HepG2 (cell line): ENCODE measurements around the gene PPP2R5E. TPM values are rescaled to one million over a fixed set of nuclear protein-coding genes. Genes with fewer than 3 reads are reported as not detected.

Experiments used
- ATAC-seq: fragments of 200-7000 bp; cut with Tn5 transposase; 3 replicates; pipeline ENCODE4 v1.9.1; 2020; ENCODE audit warnings: mild to moderate bottlenecking, moderate library complexity
- BruUV-seq: library from RNA; stranded (reverse); fragments of 400-500 nt; replicated peaks from 2 replicates; lab custom pipeline; 2021; lab: Mats Ljungman, UMichigan
- CTCF ChIA-PET: fragments of 300-600 bp; formaldehyde crosslinking; extraction: SDS; loops from one replicate; lab custom pipeline; 2021; ENCODE audit warnings: low total read pairs, inconsistent platforms, low intra/inter-chr PET ratio; lab: Yijun Ruan, JAX
- POLR2A ChIA-PET: fragments of 350-600 bp; sonication (Branson Sonifier 250); formaldehyde crosslinking; loops from one replicate; lab custom pipeline; 2020; ENCODE audit warnings: antibody characterized with exemption, inconsistent platforms; lab: Yijun Ruan, JAX
- DNase-seq: peaks from one replicate; pipeline ENCODE4 v3.0.0-alpha.2; 2015; ENCODE audit warnings: low spot score
- FAIRE-seq: peaks from 3 replicates; lab custom pipeline; 2011; peaks lifted over from hg19 to GRCh38; lab: Jason Lieb, UNC
- H2AFZ ChIP-seq: one replicate; pipeline ENCODE4 v1.6.1; 2011; ENCODE audit warnings: low read length, inconsistent platforms
- H3K27ac ChIP-seq: fragments of 300-600 bp; 3 replicates; pipeline ENCODE4 v1.8.0; 2011; ENCODE audit warnings: mixed run types, mild to moderate bottlenecking, mixed read lengths, low read length, inconsistent platforms; ENCODE audit not compliant: insufficient read depth; ENCODE audit errors: extremely low read length
- H3K27me3 ChIP-seq, 2 experiments: fragments of 200-600 bp in 1 of 2; 2 replicates in 1 of 2; 3 replicates in 1 of 2; pipeline versions ENCODE4 v1.6.0 to v1.8.0; 2011; ENCODE audit warnings: low read length in 2 of 2, mild to moderate bottlenecking in 2 of 2, moderate library complexity in 2 of 2, inconsistent platforms in 1 of 2; ENCODE audit not compliant: insufficient read depth in 2 of 2, control insufficient read depth in 1 of 2
- H3K36me3 ChIP-seq, 2 experiments: fragments of 200-600 bp in 1 of 2; replicated peaks in 1 of 2; 2 replicates in 1 of 2; 3 replicates in 1 of 2; pipeline versions ENCODE4 v1.5.1 to v1.8.0; 2011; ENCODE audit warnings: low read length in 2 of 2, inconsistent platforms in 1 of 2; ENCODE audit not compliant: insufficient read depth in 2 of 2, control insufficient read depth in 1 of 2
- H3K4me1 ChIP-seq: 2 replicates; pipeline ENCODE4 v1.5.1; 2012; ENCODE audit warnings: low read length, inconsistent platforms; ENCODE audit not compliant: insufficient read depth
- H3K4me2 ChIP-seq: 2 replicates; pipeline ENCODE4 v1.6.0; 2011; ENCODE audit warnings: low read depth, low read length, inconsistent platforms
- H3K4me3 ChIP-seq, 3 experiments: fragments of 200-600 bp in 1 of 3; sonication (generic), shearing (Covaris generic) in 1 of 3; replicated peaks in 1 of 3; 2 replicates each; pipeline ENCODE4 v1.5.1; 2011 to 2016; ENCODE audit warnings: low read length in 3 of 3, inconsistent platforms in 2 of 3, low read depth in 2 of 3, mild to moderate bottlenecking in 2 of 3, control low read depth in 1 of 3, mixed read lengths in 1 of 3; ENCODE audit not compliant: insufficient read depth in 1 of 3
- H3K79me2 ChIP-seq: one replicate; pipeline ENCODE4 v1.6.1; 2011; ENCODE audit warnings: low read length, inconsistent platforms; ENCODE audit not compliant: insufficient read depth
- H3K9ac ChIP-seq: 2 replicates; pipeline ENCODE4 v1.6.0; 2011; ENCODE audit warnings: mild to moderate bottlenecking, low read depth, low read length, inconsistent platforms; ENCODE audit not compliant: insufficient read depth
- H3K9me3 ChIP-seq: 2 replicates; pipeline ENCODE4 v1.5.1; 2012; ENCODE audit warnings: mild to moderate bottlenecking, low read length
- H4K20me1 ChIP-seq: 2 replicates; pipeline ENCODE4 v1.6.0; 2011; ENCODE audit warnings: inconsistent platforms, mild to moderate bottlenecking, low read length, moderate library complexity; ENCODE audit not compliant: insufficient read depth
- ARHGAP35 ChIP-seq: sonication (generic); formaldehyde crosslinking; IDR thresholded peaks from 2 replicates; pipeline ENCODE4 v1.9.0; 2022; ENCODE audit warnings: mild to moderate bottlenecking, inconsistent platforms, moderate library complexity, missing genetic modification reagents, borderline replicate concordance
- ATF5 ChIP-seq: sonication (generic); formaldehyde crosslinking; IDR thresholded peaks from 2 replicates; pipeline ENCODE4 v1.4.0; 2020; ENCODE audit warnings: mild to moderate bottlenecking, low read depth, missing genetic modification reagents
- BRD4 ChIP-seq: sonication (generic); formaldehyde crosslinking; IDR thresholded peaks from 2 replicates; pipeline ENCODE4 v1.4.0; 2020; ENCODE audit warnings: missing genetic modification reagents
- DR1 ChIP-seq: sonication (generic); formaldehyde crosslinking; IDR thresholded peaks from 2 replicates; pipeline ENCODE4 v1.8.0; 2021; ENCODE audit warnings: mild to moderate bottlenecking, missing genetic modification reagents, inconsistent platforms
- E2F5 ChIP-seq: sonication (generic); formaldehyde crosslinking; conservative IDR thresholded peaks from 2 replicates; pipeline ENCODE4 v1.4.0; 2020; ENCODE audit warnings: missing genetic modification reagents
- ELF3 ChIP-seq: IDR thresholded peaks from 2 replicates; pipeline ENCODE4 v1.6.1; 2016; ENCODE audit warnings: missing genetic modification reagents, missing compliant biosample characterization
- KDM2A ChIP-seq: sonication (generic); formaldehyde crosslinking; IDR thresholded peaks from 2 replicates; pipeline ENCODE4 v1.4.0; 2020; ENCODE audit warnings: low read depth, missing genetic modification reagents, borderline replicate concordance
- KLF11 ChIP-seq: IDR thresholded peaks from 2 replicates; pipeline ENCODE4 v1.6.1; 2016; ENCODE audit warnings: missing compliant biosample characterization
- MTA3 ChIP-seq: sonication (generic); formaldehyde crosslinking; IDR thresholded peaks from 2 replicates; pipeline ENCODE4 v1.4.0; 2020; ENCODE audit warnings: missing genetic modification reagents
- NPAS2 ChIP-seq: sonication (generic); formaldehyde crosslinking; IDR thresholded peaks from 2 replicates; pipeline ENCODE4 v1.8.0; 2022; ENCODE audit warnings: mild to moderate bottlenecking, missing genetic modification reagents, borderline replicate concordance
- RFXAP ChIP-seq: sonication (generic); formaldehyde crosslinking; IDR thresholded peaks from 2 replicates; pipeline ENCODE4 v1.4.0; 2020; ENCODE audit warnings: missing genetic modification reagents, borderline replicate concordance
- RXRA ChIP-seq: sonication (generic); formaldehyde crosslinking; IDR thresholded peaks from 2 replicates; pipeline ENCODE4 v1.5.1; 2020; ENCODE audit warnings: missing genetic modification reagents
- SIN3B ChIP-seq: fragments of 150-350 bp; IDR thresholded peaks from 2 replicates; pipeline ENCODE4 v1.6.1; 2014; ENCODE audit warnings: low read length
- TFDP1 ChIP-seq: IDR thresholded peaks from 2 replicates; pipeline ENCODE4 v1.6.1; 2016; ENCODE audit warnings: missing compliant biosample characterization, missing genetic modification reagents, borderline replicate concordance
- ZNF557 ChIP-seq: sonication (generic); formaldehyde crosslinking; IDR thresholded peaks from 2 replicates; pipeline ENCODE4 v1.4.0; 2020; ENCODE audit warnings: missing genetic modification reagents
- ZNF576 ChIP-seq: sonication (generic); formaldehyde crosslinking; IDR thresholded peaks from 2 replicates; pipeline ENCODE4 v1.4.0; 2020; ENCODE audit warnings: mild to moderate bottlenecking, missing genetic modification reagents
- ZNF607 ChIP-seq: sonication (generic); formaldehyde crosslinking; IDR thresholded peaks from 2 replicates; pipeline ENCODE4 v1.5.1; 2020; ENCODE audit warnings: missing genetic modification reagents, mild to moderate bottlenecking, borderline replicate concordance
- ZNF790 ChIP-seq: sonication (generic); formaldehyde crosslinking; IDR thresholded peaks from 2 replicates; pipeline ENCODE4 v1.8.0; 2022; ENCODE audit warnings: missing genetic modification reagents, mild to moderate bottlenecking, borderline replicate concordance
- ZNF816 ChIP-seq: sonication (generic); formaldehyde crosslinking; IDR thresholded peaks from 2 replicates; pipeline ENCODE4 v1.8.0; 2022; ENCODE audit warnings: missing genetic modification reagents, mild to moderate bottlenecking, borderline replicate concordance
- WGBS: methylation state at CpG from one replicate; pipeline ENCODE4 v1.1.6; 2017; ENCODE audit warnings: low lambda C conversion rate; 5-methylcytosine and 5-hydroxymethylcytosine counted together
- in situ Hi-C: cut with HindIII; loops from 2 replicates; pipeline ENCODE4 v1.10.0; 2017; ENCODE audit warnings: low pct_unique_long_range_greater_than_20kb; ENCODE audit not compliant: extremely low pct_ligation_motif_present
- intact Hi-C: fragments of 100-400 bp; cut with micrococcal nuclease; formaldehyde crosslinking; loops from one replicate; pipeline ENCODE4 v1.10.0; 2022; ENCODE audit not compliant: unreplicated experiment
- polyA plus RNA-seq, 8 experiments: library from polyadenylated mRNA; depleted of rRNA in 3 of 8; stranded (reverse) in 7 of 8; unstranded in 1 of 8; fragments of >200 nt; fragmentation: Illumina TruSeq in 4 of 8; extraction: Trizol in 4 of 8; gene quantifications; 2 replicates each; pipeline versions ENCODE4 v1.2.1 to v1.2.3, GENCODE V29; 2011 to 2016; ENCODE audit warnings: low read depth in 4 of 8, missing spikeins in 1 of 8, mixed read lengths in 1 of 8; ENCODE audit not compliant: insufficient read depth in 1 of 8
- total RNA-seq, 5 experiments: library from RNA; depleted of rRNA; stranded (reverse); fragments of >200 nt; fragmentation: Illumina TruSeq; extraction: Trizol; gene quantifications; 2 replicates each; pipeline ENCODE4 v1.2.3, GENCODE V29; 2016; ENCODE audit warnings: low read depth in 1 of 5

The PPP2R5E gene
- total and polyA plus RNA-seq, 2 of the 13 experiments (the other 11 are each of a cell fraction or from before 2014, with no cell fraction given), result 8.9 to 11.0 TPM

GRCh38 chr14:63459738-63460137 is 83.4 kb downstream of the PPP2R5E start:
- FAIRE-seq, result no peak
- ChIA-PET POLR2A (no interaction called here), CTCF (no interaction called here)
- no peak overlapping the region for H2AFZ ChIP-seq
- no peak for TF ChIP-seq RFXAP (CRISPR knock-in tag)
- no peak for TF ChIP-seq ELF3 (CRISPR knock-in tag)
- TF ChIP-seq DR1, result no peak
- TF ChIP-seq RXRA, result no peak
- no peak for TF ChIP-seq ZNF576 (CRISPR knock-in tag)
- no peak for TF ChIP-seq MTA3 (CRISPR knock-in tag)
- TF ChIP-seq ZNF557 (CRISPR knock-in tag), result no peak
- TF ChIP-seq ZNF607 (CRISPR knock-in tag), result no peak
- no peak for TF ChIP-seq ARHGAP35
- TF ChIP-seq KDM2A (CRISPR knock-in tag), result no peak
- TF ChIP-seq TFDP1, result no peak
- TF ChIP-seq ZNF790 (CRISPR knock-in tag), result no peak
- no peak for TF ChIP-seq ZNF816
- TF ChIP-seq KLF11 (CRISPR knock-in tag), result no peak
- no peak for TF ChIP-seq E2F5 (CRISPR knock-in tag)
- TF ChIP-seq ATF5, result no peak
- no peak for TF ChIP-seq SIN3B
- no peak for TF ChIP-seq BRD4 (CRISPR knock-in tag)
- TF ChIP-seq NPAS2 (CRISPR knock-in tag), result no peak
- no peak overlapping the region for H3K4me2 ChIP-seq
- no peak for DNase-seq
- no TSS peak for BruUV-seq
- peaks cover 24% of the 10 kb centered on the region for H3K4me1 ChIP-seq
- intact Hi-C loops, result no loop called here
- no peaks in the 10 kb centered on the region for H3K9me3 ChIP-seq
- no peak overlapping the region for H3K9ac ChIP-seq
- WGBS, result 92% methylated on average over 6 of the region's 6 CpGs
- no peak for ATAC-seq
- H3K79me2 ChIP-seq, result peaks cover 26% of the 10 kb centered on the region
- H4K20me1 ChIP-seq, result no peaks in the 10 kb centered on the region
- no peak overlapping the region for H3K4me3 ChIP-seq
- no peaks in the 10 kb centered on the region for H3K27me3 ChIP-seq
- H3K27ac ChIP-seq, result no peak overlapping the region
- no peaks in the 10 kb centered on the region; a peak in 1 of 5 replicates for H3K36me3 ChIP-seq
- in situ Hi-C loops, result no loop called here
